HL-60 (cell line): ENCODE results near the gene TPGS1.
A peak's percentile ranks its signal among the peaks of the same experiment; 100 is the strongest.

Experiments
- DNase-seq, 2 experiments: peaks; one replicate each; pipeline ENCODE4 v3.0.0-alpha.2; 2010 to 2020; ENCODE audit warnings: low read depth in 1 of 2, low spot score in 1 of 2
- H3K27ac ChIP-seq: fragments of 250-450 bp; sonication (Bioruptor Pico); replicated peaks from 2 replicates; pipeline ENCODE4 v1.5.1; 2020; ENCODE audit warnings: mild to moderate bottlenecking, moderate library complexity
- H3K27me3 ChIP-seq: fragments of 250-450 bp; sonication (Bioruptor Pico); 2 replicates; pipeline ENCODE4 v1.5.1; 2021; ENCODE audit warnings: mild to moderate bottlenecking, moderate library complexity; ENCODE audit not compliant: insufficient read depth, poor library complexity, severe bottlenecking
- H3K4me3 ChIP-seq: replicated peaks from 2 replicates; pipeline ENCODE4 v1.5.1; 2011; ENCODE audit warnings: mild to moderate bottlenecking, control low read depth, low read length; ENCODE audit not compliant: insufficient read depth
- GABPA ChIP-seq: IDR thresholded peaks from 2 replicates; pipeline ENCODE4 v1.6.1; 2012; ENCODE audit warnings: low read depth
- POLR2AphosphoS5 ChIP-seq: IDR thresholded peaks from 2 replicates; pipeline ENCODE4 v1.6.1; 2012; ENCODE audit warnings: low read depth
- SPI1 ChIP-seq: IDR thresholded peaks from 2 replicates; pipeline ENCODE4 v1.6.1; 2012; ENCODE audit warnings: low read depth, mild to moderate bottlenecking, borderline replicate concordance
- TF ChIP-seq, protein P1 (sequence below): IDR thresholded peaks from 2 replicates; pipeline ENCODE4 v1.6.1; 2012; ENCODE audit warnings: low read depth; ENCODE audit not compliant: insufficient replicate concordance
- TF ChIP-seq, protein P2 (sequence below): IDR thresholded peaks from one replicate; pipeline ENCODE4 v1.5.1; 2011; ENCODE audit warnings: low read length, control low read depth, inconsistent platforms; ENCODE audit not compliant: insufficient read depth

The TPGS1 gene

DNA sequence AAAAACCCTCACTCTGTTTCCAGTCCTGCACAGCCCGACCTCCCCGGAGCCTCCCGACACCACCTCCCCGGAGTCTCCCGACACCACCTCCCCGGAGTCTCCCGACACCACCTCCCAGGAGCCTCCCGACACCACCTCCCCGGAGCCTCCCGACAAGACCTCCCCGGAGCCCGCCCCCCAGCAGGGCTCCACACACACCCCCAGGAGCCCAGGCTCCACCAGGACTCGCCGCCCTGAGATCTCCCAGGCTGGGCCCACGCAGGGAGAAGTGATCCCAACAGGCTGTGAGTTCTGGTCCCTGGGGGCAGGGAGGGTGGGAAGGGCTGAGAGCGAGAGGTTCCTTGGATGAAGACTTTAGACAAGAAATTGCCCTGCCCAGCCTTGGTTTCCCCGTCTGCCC lies 5.7 kb upstream of the TPGS1 start:
- H3K27ac ChIP-seq = no peak overlapping the region
- no peak overlapping the region for H3K4me3 ChIP-seq

DNA sequence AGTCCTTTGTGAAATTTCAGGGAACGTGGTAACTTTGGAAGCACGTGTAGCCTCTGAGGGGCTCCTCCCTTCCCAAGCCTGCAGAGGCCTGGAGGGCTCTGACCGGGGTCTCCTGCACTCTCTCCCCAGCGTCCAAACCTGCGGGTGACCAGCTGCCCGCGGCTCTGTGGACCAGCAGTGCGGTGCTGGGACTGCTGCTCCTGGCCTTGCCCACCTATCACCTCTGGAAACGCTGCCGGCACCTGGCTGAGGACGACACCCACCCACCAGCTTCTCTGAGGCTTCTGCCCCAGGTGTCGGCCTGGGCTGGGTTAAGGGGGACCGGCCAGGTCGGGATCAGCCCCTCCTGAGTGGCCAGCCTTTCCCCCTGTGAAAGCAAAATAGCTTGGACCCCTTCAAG lies 2.7 kb upstream of the TPGS1 start:
- DNase-seq = no peak
- H3K27me3 ChIP-seq = no peaks in the 10 kb centered on the region
- H3K4me3 ChIP-seq = no peak overlapping the region
- no peak overlapping the region for H3K27ac ChIP-seq
- TF ChIP-seq, protein P1, sequence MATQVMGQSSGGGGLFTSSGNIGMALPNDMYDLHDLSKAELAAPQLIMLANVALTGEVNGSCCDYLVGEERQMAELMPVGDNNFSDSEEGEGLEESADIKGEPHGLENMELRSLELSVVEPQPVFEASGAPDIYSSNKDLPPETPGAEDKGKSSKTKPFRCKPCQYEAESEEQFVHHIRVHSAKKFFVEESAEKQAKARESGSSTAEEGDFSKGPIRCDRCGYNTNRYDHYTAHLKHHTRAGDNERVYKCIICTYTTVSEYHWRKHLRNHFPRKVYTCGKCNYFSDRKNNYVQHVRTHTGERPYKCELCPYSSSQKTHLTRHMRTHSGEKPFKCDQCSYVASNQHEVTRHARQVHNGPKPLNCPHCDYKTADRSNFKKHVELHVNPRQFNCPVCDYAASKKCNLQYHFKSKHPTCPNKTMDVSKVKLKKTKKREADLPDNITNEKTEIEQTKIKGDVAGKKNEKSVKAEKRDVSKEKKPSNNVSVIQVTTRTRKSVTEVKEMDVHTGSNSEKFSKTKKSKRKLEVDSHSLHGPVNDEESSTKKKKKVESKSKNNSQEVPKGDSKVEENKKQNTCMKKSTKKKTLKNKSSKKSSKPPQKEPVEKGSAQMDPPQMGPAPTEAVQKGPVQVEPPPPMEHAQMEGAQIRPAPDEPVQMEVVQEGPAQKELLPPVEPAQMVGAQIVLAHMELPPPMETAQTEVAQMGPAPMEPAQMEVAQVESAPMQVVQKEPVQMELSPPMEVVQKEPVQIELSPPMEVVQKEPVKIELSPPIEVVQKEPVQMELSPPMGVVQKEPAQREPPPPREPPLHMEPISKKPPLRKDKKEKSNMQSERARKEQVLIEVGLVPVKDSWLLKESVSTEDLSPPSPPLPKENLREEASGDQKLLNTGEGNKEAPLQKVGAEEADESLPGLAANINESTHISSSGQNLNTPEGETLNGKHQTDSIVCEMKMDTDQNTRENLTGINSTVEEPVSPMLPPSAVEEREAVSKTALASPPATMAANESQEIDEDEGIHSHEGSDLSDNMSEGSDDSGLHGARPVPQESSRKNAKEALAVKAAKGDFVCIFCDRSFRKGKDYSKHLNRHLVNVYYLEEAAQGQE = no peak
- TF ChIP-seq, protein P2, sequence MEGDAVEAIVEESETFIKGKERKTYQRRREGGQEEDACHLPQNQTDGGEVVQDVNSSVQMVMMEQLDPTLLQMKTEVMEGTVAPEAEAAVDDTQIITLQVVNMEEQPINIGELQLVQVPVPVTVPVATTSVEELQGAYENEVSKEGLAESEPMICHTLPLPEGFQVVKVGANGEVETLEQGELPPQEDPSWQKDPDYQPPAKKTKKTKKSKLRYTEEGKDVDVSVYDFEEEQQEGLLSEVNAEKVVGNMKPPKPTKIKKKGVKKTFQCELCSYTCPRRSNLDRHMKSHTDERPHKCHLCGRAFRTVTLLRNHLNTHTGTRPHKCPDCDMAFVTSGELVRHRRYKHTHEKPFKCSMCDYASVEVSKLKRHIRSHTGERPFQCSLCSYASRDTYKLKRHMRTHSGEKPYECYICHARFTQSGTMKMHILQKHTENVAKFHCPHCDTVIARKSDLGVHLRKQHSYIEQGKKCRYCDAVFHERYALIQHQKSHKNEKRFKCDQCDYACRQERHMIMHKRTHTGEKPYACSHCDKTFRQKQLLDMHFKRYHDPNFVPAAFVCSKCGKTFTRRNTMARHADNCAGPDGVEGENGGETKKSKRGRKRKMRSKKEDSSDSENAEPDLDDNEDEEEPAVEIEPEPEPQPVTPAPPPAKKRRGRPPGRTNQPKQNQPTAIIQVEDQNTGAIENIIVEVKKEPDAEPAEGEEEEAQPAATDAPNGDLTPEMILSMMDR = no peak
- TF ChIP-seq SPI1 (no peak), POLR2AphosphoS5 (no peak), GABPA (no peak)

More for the DNA sequence above, 5.7 kb upstream of the TPGS1 start:
- no peak for TF ChIP-seq SPI1
- no peak for TF ChIP-seq POLR2AphosphoS5
- TF ChIP-seq, protein P1 = no peak
- TF ChIP-seq, protein P2 = no peak
- no peak for TF ChIP-seq GABPA
- peaks cover 14% of the 10 kb centered on the region for H3K27me3 ChIP-seq
- DNase-seq = no peak

DNA sequence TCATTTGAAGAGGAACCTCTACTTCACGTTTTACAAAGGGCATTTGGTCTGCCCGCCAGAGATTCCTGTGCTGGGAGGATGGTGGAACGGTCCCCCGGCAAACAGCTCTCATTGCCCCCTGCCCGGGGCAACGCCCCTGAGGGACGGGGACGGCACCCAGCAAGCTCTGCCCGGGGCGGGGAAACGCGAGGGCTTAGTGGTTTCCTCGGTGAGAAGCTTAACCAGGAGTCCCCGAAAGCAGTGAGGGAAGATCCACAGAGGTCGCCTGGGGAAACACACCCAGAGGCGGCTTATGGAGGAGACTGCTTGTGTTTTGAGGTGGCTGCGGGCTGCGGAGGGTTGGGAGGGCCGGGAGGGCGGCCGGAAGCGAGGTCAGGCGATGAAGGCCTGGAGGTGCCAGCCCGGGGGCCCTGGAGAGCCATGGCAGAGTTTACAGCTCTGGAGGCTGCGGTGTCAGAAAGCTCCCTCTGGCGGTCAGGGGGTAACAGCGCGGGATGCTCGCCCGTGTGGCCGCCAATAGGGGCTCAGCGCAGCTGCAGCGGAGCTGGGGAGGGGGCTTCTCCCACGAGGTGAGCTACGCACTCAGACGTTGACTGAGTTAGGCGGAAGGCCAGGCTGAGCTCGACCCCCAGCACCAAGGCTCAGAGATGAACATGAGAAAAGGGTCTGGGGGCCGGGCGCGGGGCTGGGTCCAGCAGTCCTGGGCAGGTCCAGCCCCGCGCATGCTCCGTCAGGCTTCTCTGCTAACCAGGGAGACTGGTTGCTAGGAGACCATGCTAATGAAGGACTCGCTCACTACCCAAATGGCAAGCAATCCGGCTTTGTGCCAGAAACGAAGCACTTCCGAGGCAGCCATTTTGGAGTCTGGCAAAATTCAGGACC lies 652 bp upstream of the TPGS1 start:
- Histone ChIP-seq H3K27me3 (no peaks in the 10 kb centered on the region), H3K4me3 (peak overlapping the region; percentile 94), H3K27ac (peak overlapping the region; percentile 98)
- DNase-seq = peak; percentile 98
- peak; percentile 9; the same call in 1 of the 2 replicates for TF ChIP-seq POLR2AphosphoS5
- no peak for TF ChIP-seq GABPA
- TF ChIP-seq, protein P2 = peak; percentile 96
- TF ChIP-seq, protein P1 = no peak
